PC-3 (cell line): ENCODE measurements around the gene MAML3. TPM values are rescaled to one million over a fixed set of nuclear protein-coding genes. Genes with fewer than 3 reads are reported as not detected.

ENCODE experiments used
- ATAC-seq: fragments of 200-7000 bp; cut with Tn5 transposase; 2 replicates; pipeline ENCODE4 v1.9.1; 2020; ENCODE audit warnings: mild to moderate bottlenecking, moderate library complexity
- BruUV-seq: library from RNA; stranded (reverse); fragments of 400-500 nt; replicated peaks from 2 replicates; lab custom pipeline; 2021; lab: Mats Ljungman, UMichigan
- CTCF ChIA-PET: fragments of 300-600 bp; sonication (Branson Sonifier 250); formaldehyde crosslinking; loops from one replicate; lab custom pipeline; 2022; ENCODE audit warnings: antibody characterized with exemption; lab: Charles Lee
- POLR2A ChIA-PET: fragments of 300-600 bp; sonication (Branson Sonifier 250); formaldehyde crosslinking; loops from one replicate; lab custom pipeline; 2022; ENCODE audit warnings: antibody characterized with exemption; ENCODE audit not compliant: unreplicated experiment; lab: Charles Lee
- DNase-seq: peaks from one replicate; pipeline ENCODE4 v3.0.0-alpha.2; 2015
- H2AFZ ChIP-seq: fragments of 300-600 bp; sonication (generic); 2 replicates; pipeline ENCODE4 v1.6.0; 2016; ENCODE audit warnings: antibody characterized with exemption, low read length
- H3F3A ChIP-seq: fragments of 300-600 bp; sonication (generic); one replicate; pipeline ENCODE4 v1.6.0; 2017; ENCODE audit warnings: antibody characterized with exemption, low read length, control low read depth, mild to moderate bottlenecking; ENCODE audit not compliant: unreplicated experiment
- H3K27ac ChIP-seq: fragments of 300-600 bp; sonication (generic); 2 replicates; pipeline ENCODE4 v1.5.1; 2016; ENCODE audit warnings: mild to moderate bottlenecking, low read length
- H3K27me3 ChIP-seq: fragments of 300-600 bp; sonication (generic); 2 replicates; pipeline ENCODE4 v1.6.1; 2016; ENCODE audit warnings: low read length, mixed read lengths
- H3K36me3 ChIP-seq: fragments of 300-600 bp; sonication (generic); 2 replicates; pipeline ENCODE4 v1.6.1; 2016; ENCODE audit warnings: low read depth, mixed run types, low read length, mixed read lengths
- H3K4me1 ChIP-seq: fragments of 300-600 bp; sonication (generic); 2 replicates; pipeline ENCODE4 v1.5.1; 2016; ENCODE audit warnings: low read length; ENCODE audit not compliant: insufficient read depth
- H3K4me2 ChIP-seq: fragments of 300-600 bp; sonication (generic); 2 replicates; pipeline ENCODE4 v1.6.0; 2016; ENCODE audit warnings: low read length
- H3K4me3 ChIP-seq: fragments of 300-600 bp; sonication (generic); 2 replicates; pipeline ENCODE4 v1.5.1; 2016; ENCODE audit warnings: mild to moderate bottlenecking, low read length, mixed read lengths
- H3K79me2 ChIP-seq: fragments of 300-600 bp; sonication (generic); 2 replicates; pipeline ENCODE4 v1.6.1; 2017; ENCODE audit warnings: low read length, mixed read lengths
- H3K9ac ChIP-seq: fragments of 300-600 bp; sonication (generic); 2 replicates; pipeline ENCODE4 v1.6.0; 2016; ENCODE audit warnings: mild to moderate bottlenecking, low read length
- H3K9me2 ChIP-seq: fragments of 300-600 bp; sonication (generic); replicated peaks from 2 replicates; pipeline ENCODE4 v1.6.1; 2016; ENCODE audit warnings: mixed run types, low read length, mixed read lengths
- H3K9me3 ChIP-seq: fragments of 300-600 bp; sonication (generic); 2 replicates; pipeline ENCODE4 v1.6.1; 2016; ENCODE audit warnings: low read length, mixed read lengths
- H4K20me1 ChIP-seq: fragments of 300-600 bp; sonication (generic); 2 replicates; pipeline ENCODE4 v1.6.1; 2016; ENCODE audit warnings: low read length, mixed read lengths
- CTCF ChIP-seq: fragments of 300-600 bp; sonication (generic); conservative IDR thresholded peaks from 2 replicates; pipeline ENCODE4 v1.5.1; 2017; ENCODE audit warnings: antibody characterized with exemption, low read depth, mild to moderate bottlenecking, low read length
- EZH2 ChIP-seq: fragments of 300-600 bp; sonication (generic); IDR thresholded peaks from one replicate; pipeline ENCODE4 v1.6.1; 2017; ENCODE audit warnings: antibody characterized with exemption, mild to moderate bottlenecking, low read length; ENCODE audit not compliant: unreplicated experiment
- EZH2phosphoT487 ChIP-seq: fragments of 300-600 bp; sonication (generic); IDR thresholded peaks from 2 replicates; pipeline ENCODE4 v1.6.1; 2018; ENCODE audit warnings: mild to moderate bottlenecking, antibody characterized with exemption, low read length, borderline replicate concordance
- intact Hi-C: fragments of 100-400 bp; cut with micrococcal nuclease; formaldehyde crosslinking; loops from 2 replicates; pipeline ENCODE4 v1.9.0; 2023
- total RNA-seq: library from RNA; depleted of rRNA; stranded (reverse); fragments of >200 nt; gene quantifications from 2 replicates; pipeline ENCODE4 v1.2.3, GENCODE V29; 2014

MAML3 gene
- total RNA-seq, 1 experiment from 2014 or later, result 4.3 TPM

GRCh38 chr4:139754938-139755337 lies 399.0 kb downstream of the MAML3 start:
- Histone ChIP-seq H3K79me2 (no peaks in the 10 kb centered on the region), H3K9ac (no peak overlapping the region), H3F3A (no peaks in the 10 kb centered on the region), H3K4me3 (no peak overlapping the region), H4K20me1 (no peaks in the 10 kb centered on the region), H3K4me1 (no peaks in the 10 kb centered on the region), H3K9me3 (no peaks in the 10 kb centered on the region), H3K27me3 (no peaks in the 10 kb centered on the region), H3K9me2 (no peaks in the 10 kb centered on the region), H3K27ac (no peak overlapping the region), H3K36me3 (no peaks in the 10 kb centered on the region), H2AFZ (no peak overlapping the region), H3K4me2 (no peak overlapping the region)
- BruUV-seq, result no TSS peak
- TF ChIP-seq EZH2 (no peak), EZH2phosphoT487 (no peak), CTCF (no peak)
- ATAC-seq (no peak), DNase-seq (no peak)
- intact Hi-C loops, result no loop called here
- POLR2A ChIA-PET, result no interaction called here
- CTCF ChIA-PET, result no interaction called here

- POLR2A ChIA-PET, result no interaction called here
- Histone ChIP-seq H3K27ac (no peak overlapping the region), H3K36me3 (no peaks in the 10 kb centered on the region), H3K4me3 (no peak overlapping the region), H3K4me2 (no peak overlapping the region), H3K9me3 (no peaks in the 10 kb centered on the region), H3K4me1 (no peaks in the 10 kb centered on the region), H2AFZ (no peak overlapping the region), H3K27me3 (no peaks in the 10 kb centered on the region), H3F3A (no peaks in the 10 kb centered on the region), H3K79me2 (no peaks in the 10 kb centered on the region), H4K20me1 (no peaks in the 10 kb centered on the region), H3K9me2 (no peaks in the 10 kb centered on the region), H3K9ac (no peak overlapping the region)
- TF ChIP-seq EZH2 (no peak), EZH2phosphoT487 (no peak), CTCF (no peak)
- CTCF ChIA-PET, result no interaction called here
- ATAC-seq (no peak), DNase-seq (no peak)
- intact Hi-C loops, result no loop called here
- no TSS peak for BruUV-seq
Observed at GRCh38 chr4:139753686-139754085, 400.3 kb downstream of the MAML3 start.

- H3K9me2 ChIP-seq, result no peaks in the 10 kb centered on the region
- no peaks in the 10 kb centered on the region for H3F3A ChIP-seq
- ChIA-PET CTCF (no interaction called here), POLR2A (no interaction called here)
- peaks cover under 1% of the 10 kb centered on the region; the same call in 1 of the 2 replicates for H3K4me1 ChIP-seq
- no peak for ATAC-seq
- no peak overlapping the region for H2AFZ ChIP-seq
- no peak for DNase-seq
- no peak overlapping the region for H3K4me3 ChIP-seq
- no peak overlapping the region for H3K27ac ChIP-seq
- TF ChIP-seq EZH2phosphoT487, result no peak
- no peak for TF ChIP-seq EZH2
- TF ChIP-seq CTCF, result no peak
- no peak overlapping the region for H3K9ac ChIP-seq
- no peak overlapping the region for H3K4me2 ChIP-seq
- no peaks in the 10 kb centered on the region for H3K27me3 ChIP-seq
- no peaks in the 10 kb centered on the region for H3K9me3 ChIP-seq
- no peaks in the 10 kb centered on the region for H3K36me3 ChIP-seq
- no peaks in the 10 kb centered on the region for H4K20me1 ChIP-seq
- no peaks in the 10 kb centered on the region for H3K79me2 ChIP-seq
- BruUV-seq, result no TSS peak
- intact Hi-C loops, result no loop called here
Observed at GRCh38 chr4:139749835-139750498, 404.0 kb downstream of the MAML3 start.
